Common myeloid progenitor, CD34-positive (primary cell): ENCODE results near the gene USP34.

Source experiments
- CTCF ChIA-PET: fragments of 350-600 bp; sonication (Branson Sonifier 250); formaldehyde crosslinking; loops from one replicate; lab custom pipeline; 2021; ENCODE audit warnings: antibody characterized with exemption; lab: Charles Lee
- POLR2A ChIA-PET: fragments of 350-600 bp; sonication (Branson Sonifier 250); formaldehyde crosslinking; loops from one replicate; lab custom pipeline; 2021; ENCODE audit warnings: antibody characterized with exemption; lab: Charles Lee
- DNase-seq, 3 donors: peaks; one replicate each; pipeline versions ENCODE4 v3.0.0 to v3.0.0-alpha.2; 2013
- H3K27ac ChIP-seq, 2 experiments: 1 replicate in 1 of 2; 2 replicates in 1 of 2; pipeline ENCODE4 v1.7.0; 2013; ENCODE audit warnings: inconsistent platforms in 2 of 2, low read length in 2 of 2, mild to moderate bottlenecking in 2 of 2, low read depth in 1 of 2, moderate library complexity in 1 of 2; ENCODE audit not compliant: severe bottlenecking in 2 of 2, insufficient read depth in 1 of 2, poor library complexity in 1 of 2
- H3K27me3 ChIP-seq, 5 experiments: replicated peaks in 2 of 5; 1 replicate in 3 of 5; 2 replicates in 2 of 5; pipeline versions ENCODE4 v1.6.1 to v1.7.0; 2013; ENCODE audit warnings: low read length in 4 of 5, mild to moderate bottlenecking in 2 of 5, moderate library complexity in 2 of 5, inconsistent platforms in 1 of 5; ENCODE audit not compliant: insufficient read depth in 5 of 5, control insufficient read depth in 4 of 5
- H3K36me3 ChIP-seq, 4 experiments: 1 replicate in 2 of 4; 2 replicates in 2 of 4; pipeline versions ENCODE4 v1.6.1 to v1.7.0; 2013; ENCODE audit warnings: low read length in 3 of 4, control low read depth in 1 of 4, mild to moderate bottlenecking in 1 of 4; ENCODE audit not compliant: control insufficient read depth in 4 of 4, insufficient read depth in 4 of 4
- H3K4me1 ChIP-seq, 4 experiments: 1 replicate in 3 of 4; 2 replicates in 1 of 4; pipeline versions ENCODE4 v1.6.1 to v1.7.1; 2013; ENCODE audit warnings: low read length in 3 of 4, mild to moderate bottlenecking in 3 of 4, control low read depth in 1 of 4, inconsistent platforms in 1 of 4, moderate library complexity in 1 of 4; ENCODE audit not compliant: control insufficient read depth in 4 of 4, insufficient read depth in 4 of 4; ENCODE audit errors: control extremely low read depth in 1 of 4
- H3K4me3 ChIP-seq, 7 experiments: 1 replicate in 4 of 7; 2 replicates in 3 of 7; pipeline versions ENCODE4 v1.5.1 to v1.7.0; 2013; ENCODE audit warnings: mild to moderate bottlenecking in 7 of 7, low read length in 6 of 7, moderate library complexity in 6 of 7, inconsistent platforms in 2 of 7, low read depth in 2 of 7, control low read depth in 1 of 7; ENCODE audit not compliant: insufficient read depth in 4 of 7, control insufficient read depth in 1 of 7; ENCODE audit errors: extremely low read depth in 1 of 7
- H3K9me3 ChIP-seq, 5 experiments: 1 replicate in 4 of 5; 2 replicates in 1 of 5; pipeline versions ENCODE4 v1.6.1 to v1.7.1; 2013; ENCODE audit warnings: low read length in 4 of 5, mild to moderate bottlenecking in 2 of 5, inconsistent platforms in 1 of 5, low read depth in 1 of 5, moderate library complexity in 1 of 5; ENCODE audit not compliant: control insufficient read depth in 4 of 5, insufficient read depth in 2 of 5; ENCODE audit errors: control extremely low read depth in 1 of 5
- WGBS: methylation state at CpG from one replicate; pipeline ENCODE4 v1.1.5; 2013; ENCODE audit not compliant: insufficient coverage; 5-methylcytosine and 5-hydroxymethylcytosine counted together

Gene USP34

GRCh38 chr2:61379521-61379920 lies 91.4 kb downstream of the USP34 start:
- Histone ChIP-seq H3K4me3 (no peak overlapping the region), H3K27ac (no peak overlapping the region), H3K27me3 (no peaks in the 10 kb centered on the region), H3K9me3 (no peaks in the 10 kb centered on the region), H3K36me3 (peaks cover 12 to 64% (median 37%) of the 10 kb centered on the region in 4 experiments), H3K4me1 (no peaks in the 10 kb centered on the region)
- ChIA-PET POLR2A (no interaction called here), CTCF (interaction anchor here (1.6 to 1.7 kb wide), 2 partner anchors 10 to 21 kb away, joined by 3 to 4 read pairs; no protein-coding TSS in a partner anchor)
- no peak for DNase-seq
- WGBS, result no CpG with 5 or more reads among the region's 2 CpGs

DNA sequence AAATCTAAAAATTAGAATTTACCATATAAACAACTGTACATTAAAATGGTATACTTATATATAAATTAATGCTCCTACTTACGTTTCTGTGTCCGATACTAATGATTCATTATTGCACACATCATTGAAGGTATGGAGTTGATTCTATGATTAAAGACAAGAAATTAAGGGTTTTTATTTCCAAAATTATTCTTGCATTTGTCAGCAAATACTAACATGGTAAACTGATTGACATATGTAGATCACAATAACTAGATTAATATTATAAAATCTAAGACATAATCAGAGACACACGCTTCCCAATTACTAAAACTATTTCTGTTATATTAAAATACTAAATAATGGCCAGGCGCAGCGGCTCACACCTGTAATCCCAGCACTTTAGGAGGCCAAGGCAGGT lies 92.6 kb downstream of the USP34 start:
- no CpG with 5 or more reads among the region's 5 CpGs for WGBS
- Histone ChIP-seq H3K4me1 (no peaks in the 10 kb centered on the region), H3K9me3 (no peaks in the 10 kb centered on the region), H3K27ac (no peak overlapping the region), H3K4me3 (no peak overlapping the region), H3K36me3 (peaks cover 18 to 74% (median 43%) of the 10 kb centered on the region in 4 experiments), H3K27me3 (no peaks in the 10 kb centered on the region)
- POLR2A ChIA-PET, result no interaction called here
- CTCF ChIA-PET, result no interaction called here
- no peak for DNase-seq

GRCh38 chr2:61377046-61377445 lies 93.8 kb downstream of the USP34 start:
- Histone ChIP-seq H3K4me1 (no peaks in the 10 kb centered on the region), H3K9me3 (no peaks in the 10 kb centered on the region), H3K27ac (no peak overlapping the region), H3K27me3 (no peaks in the 10 kb centered on the region), H3K36me3 (peaks cover 18 to 69% (median 44%) of the 10 kb centered on the region in 4 experiments), H3K4me3 (no peak overlapping the region)
- no peak for DNase-seq
- no CpG with 5 or more reads among the region's 1 CpG for WGBS
- ChIA-PET POLR2A (no interaction called here), CTCF (interaction anchor here (1.1 kb wide), 1 partner anchor 11 kb away, joined by 3 read pairs; no protein-coding TSS in a partner anchor)

- no peaks in the 10 kb centered on the region for H3K27me3 ChIP-seq
- DNase-seq, result no peak
- no peak overlapping the region for H3K4me3 ChIP-seq
- ChIA-PET POLR2A (no interaction called here), CTCF (interaction anchor here (1.1 kb wide), 1 partner anchor 12 kb away, joined by 3 read pairs; no protein-coding TSS in a partner anchor)
- H3K9me3 ChIP-seq, result no peaks in the 10 kb centered on the region
- no peak overlapping the region for H3K27ac ChIP-seq
- no CpG with 5 or more reads among the region's 4 CpGs for WGBS
- H3K4me1 ChIP-seq, result no peaks in the 10 kb centered on the region
- H3K36me3 ChIP-seq, result peaks cover 18 to 63% (median 47%) of the 10 kb centered on the region in 4 experiments
These were observed 94.7 kb downstream of the USP34 start for GRCh38 chr2:61376211-61376610.

DNA sequence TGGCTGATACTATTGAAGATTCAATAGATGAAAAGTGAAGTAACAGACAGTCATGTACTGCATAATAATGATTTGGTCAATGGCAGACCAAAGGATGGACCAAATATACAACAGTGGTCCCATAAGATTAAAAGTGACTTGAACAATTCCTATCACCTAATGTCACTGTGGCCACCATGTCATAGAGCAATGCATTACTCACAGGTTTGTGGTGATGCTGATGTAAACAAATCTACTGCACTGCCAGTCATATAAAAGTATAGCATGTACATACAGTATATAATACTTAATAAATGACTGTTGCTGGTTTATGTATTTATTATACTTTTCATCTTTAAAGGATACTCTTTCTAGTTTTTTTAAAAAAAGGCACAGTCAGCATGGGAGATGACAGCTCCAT lies 99.9 kb downstream of the USP34 start:
- H3K36me3 ChIP-seq, result peaks cover 23 to 64% (median 39%) of the 10 kb centered on the region in 4 experiments
- no peak for DNase-seq
- H3K9me3 ChIP-seq, result no peaks in the 10 kb centered on the region
- H3K4me3 ChIP-seq, result no peak overlapping the region
- H3K27ac ChIP-seq, result no peak overlapping the region
- H3K4me1 ChIP-seq, result no peaks in the 10 kb centered on the region
- H3K27me3 ChIP-seq, result no peaks in the 10 kb centered on the region
- ChIA-PET CTCF (no interaction called here), POLR2A (interaction anchor here (0.6 kb wide), 1 partner anchor 725 kb away, joined by 3 read pairs; no protein-coding TSS in a partner anchor)

DNA sequence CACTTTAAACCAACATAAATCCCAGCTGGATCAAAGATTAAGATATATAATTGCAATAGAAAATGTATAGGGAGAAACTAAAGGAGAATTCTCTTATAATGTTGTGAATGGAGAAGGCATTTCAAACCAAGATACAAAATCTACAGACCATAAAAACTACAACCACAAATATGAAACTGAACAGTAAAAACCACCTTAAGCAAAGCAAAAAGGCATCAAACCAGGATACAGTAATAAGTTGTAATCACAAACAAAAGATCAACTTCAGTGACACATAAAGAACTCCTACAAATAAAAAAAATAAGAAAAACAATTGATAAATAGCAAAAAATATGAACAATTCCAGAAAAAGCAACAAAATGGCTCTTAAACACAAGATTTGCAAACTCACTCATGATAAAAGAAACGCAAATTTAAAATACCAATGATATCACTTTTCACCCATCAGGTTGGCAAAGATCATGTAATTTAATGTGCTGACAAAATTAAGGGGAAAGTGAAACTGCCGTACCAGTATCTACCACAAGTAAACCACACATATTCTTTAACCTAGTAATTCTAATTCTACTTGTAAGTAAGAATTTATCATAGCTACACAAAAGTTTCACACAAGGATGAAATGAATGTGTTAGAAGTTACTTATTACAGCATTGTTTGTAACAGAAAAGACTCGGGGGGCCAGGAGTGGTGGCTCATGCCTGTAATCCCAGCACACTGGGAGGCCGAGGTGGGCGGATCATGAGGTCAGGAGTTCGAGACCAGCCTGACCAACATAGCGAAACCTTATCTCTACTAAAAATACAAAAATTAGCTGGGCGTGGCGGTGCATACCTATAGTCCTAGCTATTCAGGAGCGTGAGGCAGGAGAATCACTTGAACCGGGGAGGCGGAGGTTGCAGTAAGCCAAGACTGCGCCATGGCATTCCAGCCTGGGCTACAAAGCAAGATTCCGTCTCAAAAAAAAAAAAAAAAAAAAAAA lies 101.9 kb downstream of the USP34 start:
- no peak overlapping the region for H3K27ac ChIP-seq
- ChIA-PET CTCF (interaction anchor here (1.6 kb wide), 1 partner anchor 49 kb away, joined by 3 read pairs; no protein-coding TSS in a partner anchor), POLR2A (no interaction called here)
- peaks cover 17 to 59% (median 34%) of the 10 kb centered on the region in 4 experiments for H3K36me3 ChIP-seq
- peaks cover 0 to 3% (median 0%) of the 10 kb centered on the region in 4 experiments for H3K4me1 ChIP-seq
- H3K27me3 ChIP-seq, result no peaks in the 10 kb centered on the region
- DNase-seq, result peak in 2 of 3 donors; percentile 57 to 70
- H3K4me3 ChIP-seq, result no peak overlapping the region
- WGBS, result 95% methylated on average over 4 of the region's 14 CpGs
- H3K9me3 ChIP-seq, result no peaks in the 10 kb centered on the region

- H3K27me3 ChIP-seq, result no peaks in the 10 kb centered on the region
- peaks cover 0 to 11% (median 4%) of the 10 kb centered on the region in 5 experiments for H3K9me3 ChIP-seq
- ChIA-PET POLR2A (no interaction called here), CTCF (interaction anchor here (1.4 to 1.6 kb wide), 2 partner anchors 48 to 116 kb away, joined by 3 read pairs; no protein-coding TSS in a partner anchor)
- DNase-seq, result no peak
- H3K36me3 ChIP-seq, result peaks cover 25 to 67% (median 36%) of the 10 kb centered on the region in 4 experiments
- H3K27ac ChIP-seq, result no peak overlapping the region
- no peak overlapping the region for H3K4me3 ChIP-seq
- H3K4me1 ChIP-seq, result peaks cover 0 to 3% (median 0%) of the 10 kb centered on the region in 4 experiments
- 92% methylated on average over 7 of the region's 12 CpGs for WGBS
These were observed 103.7 kb downstream of the USP34 start for GRCh38 chr2:61367177-61367576.
